ENCODE measurements around the gene TBC1D3B. TPM values are rescaled to one million over a fixed set of nuclear protein-coding genes. Genes with fewer than 3 reads are reported as not detected.

Gene TBC1D3B
- total and polyA plus RNA-seq, 2 of the 13 experiments (the other 11 are each of a cell fraction or from before 2014, with no cell fraction given): 1.1 to 1.8 TPM

GRCh38 chr17:36183001-36183971 lies 6.8 kb upstream of the TBC1D3B start (continued):
- TF ChIP-seq ZHX2 (IDR thresholded peaks at IDR 0.05; ENCODE audit: low read depth): no peak
- no peak for TF ChIP-seq ZHX2 (CRISPR knock-in tag; IDR thresholded peaks at IDR 0.05; ENCODE audit: borderline replicate concordance)
- TF ChIP-seq ZBTB40 (IDR thresholded peaks at IDR 0.05): no peak
- TF ChIP-seq ZBTB40 (CRISPR knock-in tag; IDR thresholded peaks at IDR 0.05): peak; percentile 33; the same call in 1 of the 2 replicates
- TF ChIP-seq ZNF280B (CRISPR knock-in tag; IDR thresholded peaks at IDR 0.05; ENCODE audit: borderline replicate concordance): peak; percentile 63; the same call in 1 of the 2 replicates
- no peak for TF ChIP-seq XBP1 (CRISPR knock-in tag; IDR thresholded peaks at IDR 0.05)
- TF ChIP-seq ZNF275 (CRISPR knock-in tag; IDR thresholded peaks at IDR 0.05; ENCODE audit: borderline replicate concordance): no peak
- TF ChIP-seq EZH2 (conservative IDR thresholded peaks at IDR 0.05; ENCODE audit: low read depth, low read length): peak; percentile 69; the same call in 1 of the 2 replicates
- no peak for TF ChIP-seq ZNF205 (CRISPR knock-in tag; IDR thresholded peaks at IDR 0.05)
